GM12891 (cell line): ENCODE measurements around the gene SLC18A3.

ENCODE experiments used
- PAX5 ChIP-seq: IDR thresholded peaks from 2 replicates; pipeline ENCODE4 v1.6.1; 2011; ENCODE audit warnings: low read length, moderate library complexity, mild to moderate bottlenecking; ENCODE audit not compliant: insufficient read depth, severe bottlenecking
- POLR2A ChIP-seq: IDR thresholded peaks from 2 replicates; pipeline ENCODE4 v1.6.1; 2011; ENCODE audit warnings: low read depth, low read length, control low read depth
- POLR2AphosphoS5 ChIP-seq: IDR thresholded peaks from 2 replicates; pipeline ENCODE4 v1.6.1; 2011; ENCODE audit warnings: low read depth, low read length, control low read depth
- POU2F2 ChIP-seq: IDR thresholded peaks from 2 replicates; pipeline ENCODE4 v1.6.1; 2011; ENCODE audit warnings: low read depth, mild to moderate bottlenecking, control low read depth, low read length, moderate library complexity
- SPI1 ChIP-seq: IDR thresholded peaks from 2 replicates; pipeline ENCODE4 v1.6.1; 2011; ENCODE audit warnings: low read depth, low read length, control low read depth
- TAF1 ChIP-seq: IDR thresholded peaks from 2 replicates; pipeline ENCODE4 v1.6.1; 2011; ENCODE audit warnings: low read depth, low read length, control low read depth

GRCh38 chr10:49600781-49601400 is 9.2 kb upstream of the SLC18A3 start:
- no peak for TF ChIP-seq POLR2A
- no peak for TF ChIP-seq POLR2AphosphoS5
- no peak for TF ChIP-seq TAF1
- TF ChIP-seq PAX5, result no peak
- no peak for TF ChIP-seq SPI1
- no peak for TF ChIP-seq POU2F2
